Neural cell (in vitro differentiated cells): ENCODE data around the gene APRT. TPM values are rescaled to one million over a fixed set of nuclear protein-coding genes. Genes with fewer than 3 reads are reported as not detected.

ENCODE experiments used
- H2AFZ ChIP-seq: fragments of 200-600, 300-800 bp; sonication (generic), shearing (Covaris generic); 2 replicates; pipeline ENCODE4 v1.6.0; 2014; ENCODE audit warnings: low read depth, mild to moderate bottlenecking, antibody characterized with exemption, low read length, moderate library complexity
- H3F3A ChIP-seq: fragments of 200-600 bp; shearing (Covaris generic); 2 replicates; pipeline ENCODE4 v1.6.1; 2016; ENCODE audit warnings: mild to moderate bottlenecking, moderate library complexity, mixed read lengths, antibody characterized with exemption, low read length; ENCODE audit not compliant: insufficient read depth, poor library complexity, severe bottlenecking
- H3K27ac ChIP-seq: fragments of 200-600, 300-800 bp; sonication (generic), shearing (Covaris generic); 2 replicates; pipeline ENCODE4 v1.5.1; 2014; ENCODE audit warnings: mild to moderate bottlenecking, low read length, moderate library complexity
- H3K27me3 ChIP-seq: fragments of 300-800, 200-600 bp; sonication (generic), shearing (Covaris generic); 2 replicates; pipeline ENCODE4 v1.6.0; 2014; ENCODE audit warnings: mild to moderate bottlenecking, low read depth, low read length, moderate library complexity; ENCODE audit not compliant: insufficient read depth
- H3K36me3 ChIP-seq: fragments of 300-800, 200-600 bp; sonication (generic), shearing (Covaris generic); 2 replicates; pipeline ENCODE4 v1.5.1; 2014; ENCODE audit warnings: mild to moderate bottlenecking, antibody characterized with exemption, low read length, moderate library complexity; ENCODE audit not compliant: insufficient read depth
- H3K4me2 ChIP-seq: fragments of 300-800, 200-600 bp; sonication (generic), shearing (Covaris generic); 2 replicates; pipeline ENCODE4 v1.6.0; 2014; ENCODE audit warnings: mild to moderate bottlenecking, low read length
- H3K4me3 ChIP-seq: fragments of 300-800, 200-600 bp; sonication (generic), shearing (Covaris generic); 2 replicates; pipeline ENCODE4 v1.5.1; 2014; ENCODE audit warnings: mild to moderate bottlenecking, low read length, moderate library complexity
- H3K79me2 ChIP-seq: fragments of 200-600 bp; shearing (Covaris generic); replicated peaks from 2 replicates; pipeline ENCODE4 v1.6.0; 2014; ENCODE audit warnings: mild to moderate bottlenecking, low read length, moderate library complexity; ENCODE audit not compliant: insufficient read depth
- H3K9ac ChIP-seq: fragments of 300-800, 200-600 bp; sonication (generic), shearing (Covaris generic); 2 replicates; pipeline ENCODE4 v1.6.1; 2016; ENCODE audit warnings: mild to moderate bottlenecking, low read length, mixed read lengths
- H3K9me2 ChIP-seq: fragments of 200-600 bp; shearing (Covaris generic); 2 replicates; pipeline ENCODE4 v1.6.1; 2016; ENCODE audit warnings: mild to moderate bottlenecking, low read length, mixed read lengths; ENCODE audit not compliant: insufficient read depth
- H3K9me3 ChIP-seq: fragments of 200-600, 300-800 bp; sonication (generic), shearing (Covaris generic); 2 replicates; pipeline ENCODE4 v1.6.1; 2016; ENCODE audit warnings: mild to moderate bottlenecking, mixed run types, low read length, moderate library complexity, mixed read lengths
- H4K20me1 ChIP-seq: fragments of 200-600 bp; shearing (Covaris generic); 2 replicates; pipeline ENCODE4 v1.6.1; 2016; ENCODE audit warnings: mild to moderate bottlenecking, mixed run types; ENCODE audit not compliant: insufficient read depth
- CTCF ChIP-seq: fragments of 450-650 bp; IDR thresholded peaks from 2 replicates; pipeline ENCODE4 v1.5.1; 2014; ENCODE audit warnings: antibody characterized with exemption, mild to moderate bottlenecking, moderate library complexity; ENCODE audit not compliant: poor library complexity, severe bottlenecking
- EP300 ChIP-seq: fragments of 450-650 bp; conservative IDR thresholded peaks from 2 replicates; pipeline ENCODE4 v1.6.1; 2014; ENCODE audit warnings: antibody characterized with exemption, mild to moderate bottlenecking, moderate library complexity; ENCODE audit not compliant: poor library complexity, severe bottlenecking
- EZH2 ChIP-seq: fragments of 200-600, 300-800 bp; shearing (Covaris generic), sonication (generic); IDR thresholded peaks from 2 replicates; pipeline ENCODE4 v1.6.1; 2014; ENCODE audit warnings: antibody characterized with exemption, low read length, borderline replicate concordance, mild to moderate bottlenecking; ENCODE audit not compliant: insufficient read depth, poor library complexity, severe bottlenecking
- MXI1 ChIP-seq: fragments of 450-650 bp; conservative IDR thresholded peaks from 2 replicates; pipeline ENCODE4 v1.6.1; 2014; ENCODE audit warnings: antibody characterized with exemption, mild to moderate bottlenecking; ENCODE audit not compliant: poor library complexity, severe bottlenecking
- POLR2AphosphoS5 ChIP-seq: IDR thresholded peaks from 2 replicates; pipeline ENCODE4 v1.6.1; 2012
- RAD21 ChIP-seq: fragments of 450-650 bp; conservative IDR thresholded peaks from 2 replicates; pipeline ENCODE4 v1.6.1; 2014; ENCODE audit warnings: antibody characterized with exemption, mild to moderate bottlenecking, moderate library complexity
- SMC3 ChIP-seq: fragments of 450-650 bp; conservative IDR thresholded peaks from 2 replicates; pipeline ENCODE4 v1.6.1; 2014; ENCODE audit warnings: antibody characterized with exemption, mild to moderate bottlenecking, moderate library complexity; ENCODE audit not compliant: poor library complexity
- TAF1 ChIP-seq: IDR thresholded peaks from 2 replicates; pipeline ENCODE4 v1.6.1; 2012; ENCODE audit warnings: low read depth
- polyA plus RNA-seq: library from polyadenylated mRNA; depleted of rRNA; stranded (reverse); fragments of >200 nt; gene quantifications from 2 replicates; pipeline ENCODE4 v1.2.3, GENCODE V29; 2014
- TF ChIP-seq, protein P1 (sequence below): IDR thresholded peaks from 2 replicates; pipeline ENCODE4 v1.6.1; 2012; ENCODE audit warnings: borderline replicate concordance

APRT gene
- polyA plus RNA-seq, 1 donor from 2014 or later = 52.0 TPM

- Histone ChIP-seq H3K9me2 (no peaks in the 10 kb centered on the region), H3K4me3 (no peak overlapping the region), H3F3A (no peaks in the 10 kb centered on the region), H2AFZ (no peak overlapping the region), H3K9me3 (no peaks in the 10 kb centered on the region), H3K36me3 (no peaks in the 10 kb centered on the region), H3K27me3 (no peaks in the 10 kb centered on the region), H3K9ac (no peak overlapping the region), H3K79me2 (no peaks in the 10 kb centered on the region), H3K4me2 (no peak overlapping the region), H3K27ac (no peak overlapping the region), H4K20me1 (no peaks in the 10 kb centered on the region)
- TF ChIP-seq SMC3 = no peak
- TF ChIP-seq TAF1 = no peak
- TF ChIP-seq MXI1 = no peak
- TF ChIP-seq EZH2 = no peak
Observed at GRCh38 chr16:88792668-88793250, 19.0 kb downstream of the APRT start.

DNA sequence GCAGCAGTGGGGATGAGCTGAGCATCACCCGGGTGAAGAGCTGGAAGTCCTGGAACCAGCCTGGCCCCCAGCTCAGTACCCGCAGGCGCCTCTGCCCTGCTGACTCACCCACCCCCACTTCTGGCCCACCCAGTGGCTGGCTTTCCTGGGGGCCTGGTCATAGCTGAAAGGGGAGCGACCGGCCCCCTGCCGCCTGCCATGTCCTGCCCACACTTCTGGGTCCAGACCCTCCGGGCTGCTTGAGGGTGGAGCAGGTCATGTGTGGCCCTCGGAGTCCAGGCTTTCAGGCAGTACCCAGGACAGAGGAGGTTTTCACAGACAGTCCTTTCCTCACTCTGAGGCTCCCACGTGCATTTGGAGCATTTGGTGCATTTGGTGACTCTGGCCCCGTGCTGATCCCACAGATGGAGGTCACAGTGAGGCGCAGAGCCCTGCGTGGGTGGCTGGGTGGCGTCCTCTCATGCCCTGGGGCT is 19.6 kb downstream of the APRT start:
- no peaks in the 10 kb centered on the region for H3F3A ChIP-seq
- no peaks in the 10 kb centered on the region for H3K9me2 ChIP-seq
- H3K79me2 ChIP-seq = no peaks in the 10 kb centered on the region
- no peak overlapping the region for H3K27ac ChIP-seq
- no peak for TF ChIP-seq SMC3
- no peak for TF ChIP-seq EP300
- no peak for TF ChIP-seq POLR2AphosphoS5
- TF ChIP-seq MXI1 = no peak
- TF ChIP-seq, protein P1, sequence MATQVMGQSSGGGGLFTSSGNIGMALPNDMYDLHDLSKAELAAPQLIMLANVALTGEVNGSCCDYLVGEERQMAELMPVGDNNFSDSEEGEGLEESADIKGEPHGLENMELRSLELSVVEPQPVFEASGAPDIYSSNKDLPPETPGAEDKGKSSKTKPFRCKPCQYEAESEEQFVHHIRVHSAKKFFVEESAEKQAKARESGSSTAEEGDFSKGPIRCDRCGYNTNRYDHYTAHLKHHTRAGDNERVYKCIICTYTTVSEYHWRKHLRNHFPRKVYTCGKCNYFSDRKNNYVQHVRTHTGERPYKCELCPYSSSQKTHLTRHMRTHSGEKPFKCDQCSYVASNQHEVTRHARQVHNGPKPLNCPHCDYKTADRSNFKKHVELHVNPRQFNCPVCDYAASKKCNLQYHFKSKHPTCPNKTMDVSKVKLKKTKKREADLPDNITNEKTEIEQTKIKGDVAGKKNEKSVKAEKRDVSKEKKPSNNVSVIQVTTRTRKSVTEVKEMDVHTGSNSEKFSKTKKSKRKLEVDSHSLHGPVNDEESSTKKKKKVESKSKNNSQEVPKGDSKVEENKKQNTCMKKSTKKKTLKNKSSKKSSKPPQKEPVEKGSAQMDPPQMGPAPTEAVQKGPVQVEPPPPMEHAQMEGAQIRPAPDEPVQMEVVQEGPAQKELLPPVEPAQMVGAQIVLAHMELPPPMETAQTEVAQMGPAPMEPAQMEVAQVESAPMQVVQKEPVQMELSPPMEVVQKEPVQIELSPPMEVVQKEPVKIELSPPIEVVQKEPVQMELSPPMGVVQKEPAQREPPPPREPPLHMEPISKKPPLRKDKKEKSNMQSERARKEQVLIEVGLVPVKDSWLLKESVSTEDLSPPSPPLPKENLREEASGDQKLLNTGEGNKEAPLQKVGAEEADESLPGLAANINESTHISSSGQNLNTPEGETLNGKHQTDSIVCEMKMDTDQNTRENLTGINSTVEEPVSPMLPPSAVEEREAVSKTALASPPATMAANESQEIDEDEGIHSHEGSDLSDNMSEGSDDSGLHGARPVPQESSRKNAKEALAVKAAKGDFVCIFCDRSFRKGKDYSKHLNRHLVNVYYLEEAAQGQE = no peak
- H3K36me3 ChIP-seq = no peaks in the 10 kb centered on the region
- H3K4me2 ChIP-seq = no peak overlapping the region
- H4K20me1 ChIP-seq = no peaks in the 10 kb centered on the region
- H3K4me3 ChIP-seq = no peak overlapping the region
- H3K9me3 ChIP-seq = no peaks in the 10 kb centered on the region
- H2AFZ ChIP-seq = no peak overlapping the region
- H3K27me3 ChIP-seq = no peaks in the 10 kb centered on the region
- H3K9ac ChIP-seq = no peak overlapping the region

- no peak overlapping the region for H3K27ac ChIP-seq
- no peaks in the 10 kb centered on the region for H3K9me2 ChIP-seq
- H3K4me3 ChIP-seq = no peak overlapping the region
- H3K36me3 ChIP-seq = no peaks in the 10 kb centered on the region
- H3F3A ChIP-seq = no peaks in the 10 kb centered on the region
- H3K79me2 ChIP-seq = no peaks in the 10 kb centered on the region
- H3K9me3 ChIP-seq = no peaks in the 10 kb centered on the region
- H3K4me2 ChIP-seq = no peak overlapping the region
- no peak for TF ChIP-seq EP300
- TF ChIP-seq CTCF = no peak
- TF ChIP-seq TAF1 = no peak
- no peak for TF ChIP-seq EZH2
- TF ChIP-seq, protein P1 = no peak
- no peak for TF ChIP-seq POLR2AphosphoS5
- no peak for TF ChIP-seq RAD21
- no peak for TF ChIP-seq MXI1
- no peak for TF ChIP-seq SMC3
- peaks cover 4% of the 10 kb centered on the region for H3K27me3 ChIP-seq
- H4K20me1 ChIP-seq = no peaks in the 10 kb centered on the region
- H2AFZ ChIP-seq = no peak overlapping the region
- H3K9ac ChIP-seq = no peak overlapping the region
Observed at GRCh38 chr16:88790312-88791211, 21.2 kb downstream of the APRT start.
